Measurements from ENCODE around the gene SYT7.

SYT7 gene

GRCh38 chr11:61510166-61510919 is 70.5 kb downstream of the SYT7 start:
- no peak for TF ChIP-seq CTCF (IDR thresholded peaks at IDR 0.05; ENCODE audit: insufficient read depth, missing control alignments)
- DNase-seq (ENCODE audit: insufficient read length, low spot score) (no peak), FAIRE-seq (no peak)

- TF ChIP-seq CTCF (IDR thresholded peaks at IDR 0.05; ENCODE audit: insufficient read depth, missing control alignments): peak; percentile 35
- no peak for FAIRE-seq
- no peak for DNase-seq (ENCODE audit: insufficient read length, low spot score)
These were observed 71.5 kb downstream of the SYT7 start for GRCh38 chr11:61509043-61510029.

GRCh38 chr11:61507962-61508861 is 72.7 kb downstream of the SYT7 start, which contains the start of gene LRRC10B:
Gene LRRC10B, plus strand, starts transcription at chr11:61508749. Its CDS starts 250 bp downstream, at chr11:61508999.
- no peak for TF ChIP-seq CTCF (IDR thresholded peaks at IDR 0.05; ENCODE audit: insufficient read depth, missing control alignments)
- peak; percentile 89 for DNase-seq (ENCODE audit: insufficient read length, low spot score)
- no peak for FAIRE-seq

GRCh38 chr11:61507012-61507768 is 73.7 kb downstream of the SYT7 start:
- no peak for TF ChIP-seq CTCF (IDR thresholded peaks at IDR 0.05; ENCODE audit: insufficient read depth, missing control alignments)
- FAIRE-seq (no peak), DNase-seq (ENCODE audit: insufficient read length, low spot score) (no peak)

GRCh38 chr11:61505640-61506155 is 75.2 kb downstream of the SYT7 start:
- no peak for TF ChIP-seq CTCF (IDR thresholded peaks at IDR 0.05; ENCODE audit: insufficient read depth, missing control alignments)
- DNase-seq (ENCODE audit: insufficient read length, low spot score) (no peak), FAIRE-seq (no peak)

- DNase-seq (ENCODE audit: insufficient read length, low spot score): no peak
- FAIRE-seq: no peak
- no peak for TF ChIP-seq CTCF (IDR thresholded peaks at IDR 0.05; ENCODE audit: insufficient read depth, missing control alignments)
These were observed 75.8 kb downstream of the SYT7 start for GRCh38 chr11:61505106-61505505.

Data from D721Med (cell line).